OCI-LY7 (cell line): Measurements from ENCODE around the gene VSIR. TPM values are rescaled to one million over a fixed set of nuclear protein-coding genes. Genes with fewer than 3 reads are reported as not detected.

ENCODE experiments used
- BruUV-seq: library from RNA; stranded (reverse); fragments of 400-500 nt; replicated peaks from 2 replicates; lab custom pipeline; 2021; lab: Mats Ljungman, UMichigan
- CTCF ChIA-PET: fragments of 300-600 bp; sonication (Branson Sonifier 250); formaldehyde crosslinking; loops from one replicate; lab custom pipeline; 2022; ENCODE audit warnings: antibody characterized with exemption; ENCODE audit not compliant: unreplicated experiment; lab: Charles Lee
- POLR2A ChIA-PET: fragments of 300-600 bp; sonication (Branson Sonifier 250); formaldehyde crosslinking; loops from one replicate; lab custom pipeline; 2022; ENCODE audit warnings: antibody characterized with exemption; lab: Charles Lee
- DNase-seq: peaks from one replicate; pipeline ENCODE4 v3.0.0-alpha.2; 2015; ENCODE audit warnings: low spot score
- H2AFZ ChIP-seq: fragments of 200-600 bp; sonication (generic), shearing (Covaris generic); 2 replicates; pipeline ENCODE4 v1.6.1; 2014; ENCODE audit warnings: mild to moderate bottlenecking, antibody characterized with exemption, low read length, moderate library complexity
- H3K27ac ChIP-seq: fragments of 200-600 bp; sonication (generic); 2 replicates; pipeline ENCODE4 v1.5.1; 2014; ENCODE audit warnings: mixed run types, low read depth, mild to moderate bottlenecking, moderate library complexity, low read length, inconsistent platforms; ENCODE audit not compliant: poor library complexity, severe bottlenecking
- H3K36me3 ChIP-seq: fragments of 200-600 bp; sonication (generic); 2 replicates; pipeline ENCODE4 v1.6.1; 2014; ENCODE audit warnings: mild to moderate bottlenecking, antibody characterized with exemption, low read length, moderate library complexity, mixed read lengths; ENCODE audit not compliant: insufficient read depth
- H3K4me1 ChIP-seq: fragments of 200-600 bp; sonication (generic); 2 replicates; pipeline ENCODE4 v1.5.1; 2014; ENCODE audit warnings: mild to moderate bottlenecking, low read length; ENCODE audit not compliant: insufficient read depth, poor library complexity, severe bottlenecking
- H3K4me2 ChIP-seq: fragments of 200-600 bp; sonication (generic); 2 replicates; pipeline ENCODE4 v1.6.1; 2014; ENCODE audit warnings: mild to moderate bottlenecking, low read length
- H3K4me3 ChIP-seq: fragments of 200-600 bp; sonication (generic); 2 replicates; pipeline ENCODE4 v1.5.1; 2014; ENCODE audit warnings: mild to moderate bottlenecking, low read depth, low read length; ENCODE audit not compliant: poor library complexity, severe bottlenecking
- H3K79me2 ChIP-seq: fragments of 200-600 bp; sonication (generic); 2 replicates; pipeline ENCODE4 v1.6.1; 2016; ENCODE audit warnings: low read depth, mild to moderate bottlenecking, low read length, moderate library complexity, mixed read lengths; ENCODE audit not compliant: insufficient read depth
- H3K9me2 ChIP-seq: fragments of 200-600 bp; sonication (generic); 2 replicates; pipeline ENCODE4 v1.6.1; 2016; ENCODE audit warnings: mild to moderate bottlenecking, low read length, mixed read lengths; ENCODE audit not compliant: insufficient read depth
- H3K9me3 ChIP-seq: fragments of 200-600 bp; sonication (generic); 2 replicates; pipeline ENCODE4 v1.6.1; 2014; ENCODE audit warnings: mild to moderate bottlenecking, mixed run types, low read length, mixed read lengths
- H4K20me1 ChIP-seq: fragments of 200-600 bp; sonication (generic); 2 replicates; pipeline ENCODE4 v1.6.1; 2014; ENCODE audit warnings: mild to moderate bottlenecking, antibody characterized with exemption, low read length, moderate library complexity, mixed read lengths; ENCODE audit not compliant: insufficient read depth
- CTCF ChIP-seq: fragments of 200-600 bp; sonication (generic); conservative IDR thresholded peaks from 2 replicates; pipeline ENCODE4 v1.5.1; 2014; ENCODE audit warnings: mild to moderate bottlenecking, antibody characterized with exemption, low read length, moderate library complexity, mixed read lengths
- EZH2phosphoT487 ChIP-seq: fragments of 200-600 bp; sonication (generic); IDR thresholded peaks from 2 replicates; pipeline ENCODE4 v1.6.1; 2018; ENCODE audit warnings: low read depth, borderline replicate concordance, mild to moderate bottlenecking, mixed run types, antibody characterized with exemption, low read length, moderate library complexity, mixed read lengths
- intact Hi-C: fragments of 100-400 bp; cut with micrococcal nuclease; formaldehyde crosslinking; loops from one replicate; pipeline ENCODE4 v1.10.0; 2022; ENCODE audit not compliant: unreplicated experiment
- total RNA-seq, 2 experiments: library from RNA; depleted of rRNA in 1 of 2; stranded (reverse); fragments of >200 nt in 1 of 2; shearing (Covaris generic) in 1 of 2; gene quantifications; 2 replicates each; pipeline ENCODE4 v1.2.3, GENCODE V29; 2014 to 2022

Gene VSIR
- total RNA-seq, 2 experiments from 2014 or later: 2.2 to 9.0 TPM

DNA sequence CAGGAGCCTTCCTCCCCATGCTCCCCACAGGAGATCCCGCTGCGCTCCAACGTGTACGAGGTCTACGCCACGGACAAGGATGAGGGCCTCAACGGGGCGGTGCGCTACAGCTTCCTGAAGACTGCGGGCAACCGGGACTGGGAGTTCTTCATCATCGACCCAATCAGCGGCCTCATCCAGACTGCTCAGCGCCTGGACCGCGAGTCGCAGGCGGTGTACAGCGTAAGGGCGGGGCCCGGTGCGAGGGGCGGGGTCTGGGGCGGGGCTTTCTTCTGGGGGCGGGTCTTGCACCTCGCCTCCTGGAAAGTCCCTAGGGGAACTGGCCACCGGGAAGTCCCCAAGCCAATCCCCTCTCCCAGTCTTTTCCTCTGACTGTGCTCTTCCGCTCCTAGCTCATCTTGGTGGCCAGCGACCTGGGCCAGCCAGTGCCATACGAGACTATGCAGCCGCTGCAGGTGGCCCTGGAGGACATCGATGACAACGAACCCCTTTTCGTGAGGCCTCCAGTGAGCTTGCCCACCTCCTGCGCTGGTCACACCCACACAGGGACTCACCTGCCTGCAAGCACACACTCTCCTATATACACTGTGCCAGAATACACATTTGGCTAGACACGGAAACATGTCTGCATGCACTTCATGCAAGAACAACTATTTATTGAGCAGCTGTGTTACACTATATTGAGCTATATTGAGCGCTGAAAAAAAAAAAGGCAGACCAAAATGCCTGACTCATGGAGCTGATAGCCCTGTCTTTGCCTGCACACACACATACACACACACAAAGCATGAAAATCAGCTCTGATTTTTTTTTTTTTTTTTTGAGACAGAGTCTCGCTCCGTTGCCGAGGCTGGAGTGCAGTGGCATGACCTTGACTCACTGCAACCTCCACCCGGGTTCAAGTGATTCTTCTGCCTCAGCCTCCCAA lies 32.7 kb upstream of the VSIR start:
- BruUV-seq: no TSS peak
- no peak overlapping the region for H3K4me2 ChIP-seq

GRCh38 chr10:71804077-71804476 lies 30.8 kb upstream of the VSIR start:
- CTCF ChIA-PET: no interaction called here
- no peaks in the 10 kb centered on the region for H4K20me1 ChIP-seq
- DNase-seq: no peak
- H3K79me2 ChIP-seq: no peaks in the 10 kb centered on the region
- H3K4me1 ChIP-seq: peaks cover 22% of the 10 kb centered on the region
- BruUV-seq: no TSS peak
- H2AFZ ChIP-seq: no peak overlapping the region
- no peak overlapping the region for H3K4me3 ChIP-seq
- H3K4me2 ChIP-seq: no peak overlapping the region
- H3K9me3 ChIP-seq: no peaks in the 10 kb centered on the region
- no peak for TF ChIP-seq EZH2phosphoT487
- intact Hi-C loops: loop anchor here (10.0 kb wide), 1 partner anchor 419 kb away; no protein-coding TSS in a partner anchor
- no peak overlapping the region for H3K27ac ChIP-seq
- no peaks in the 10 kb centered on the region for H3K9me2 ChIP-seq
- no peaks in the 10 kb centered on the region for H3K36me3 ChIP-seq
- POLR2A ChIA-PET: interaction anchor here (0.6 kb wide), 1 partner anchor 50 kb away, joined by 3 read pairs; no protein-coding TSS in a partner anchor

More for the DNA sequence above, 32.7 kb upstream of the VSIR start:
- no peak for DNase-seq
- Histone ChIP-seq H3K9me2 (no peaks in the 10 kb centered on the region), H3K27ac (no peak overlapping the region), H3K4me1 (peaks cover 13% of the 10 kb centered on the region), H3K36me3 (no peaks in the 10 kb centered on the region), H3K79me2 (no peaks in the 10 kb centered on the region), H2AFZ (no peak overlapping the region), H4K20me1 (no peaks in the 10 kb centered on the region), H3K9me3 (no peaks in the 10 kb centered on the region), H3K4me3 (no peak overlapping the region)
- TF ChIP-seq CTCF (no peak), EZH2phosphoT487 (no peak)
- intact Hi-C loops: loop anchor here (10.0 kb wide), 1 partner anchor 421 kb away; no protein-coding TSS in a partner anchor
- ChIA-PET CTCF (interaction anchor here (0.6 kb wide), 1 partner anchor 51 kb away, joined by 3 read pairs; no protein-coding TSS in a partner anchor), POLR2A (interaction anchor here (0.9 kb wide), 1 partner anchor 45 kb away, joined by 3 read pairs; the partner anchor contains the start of gene PSAP)

DNA sequence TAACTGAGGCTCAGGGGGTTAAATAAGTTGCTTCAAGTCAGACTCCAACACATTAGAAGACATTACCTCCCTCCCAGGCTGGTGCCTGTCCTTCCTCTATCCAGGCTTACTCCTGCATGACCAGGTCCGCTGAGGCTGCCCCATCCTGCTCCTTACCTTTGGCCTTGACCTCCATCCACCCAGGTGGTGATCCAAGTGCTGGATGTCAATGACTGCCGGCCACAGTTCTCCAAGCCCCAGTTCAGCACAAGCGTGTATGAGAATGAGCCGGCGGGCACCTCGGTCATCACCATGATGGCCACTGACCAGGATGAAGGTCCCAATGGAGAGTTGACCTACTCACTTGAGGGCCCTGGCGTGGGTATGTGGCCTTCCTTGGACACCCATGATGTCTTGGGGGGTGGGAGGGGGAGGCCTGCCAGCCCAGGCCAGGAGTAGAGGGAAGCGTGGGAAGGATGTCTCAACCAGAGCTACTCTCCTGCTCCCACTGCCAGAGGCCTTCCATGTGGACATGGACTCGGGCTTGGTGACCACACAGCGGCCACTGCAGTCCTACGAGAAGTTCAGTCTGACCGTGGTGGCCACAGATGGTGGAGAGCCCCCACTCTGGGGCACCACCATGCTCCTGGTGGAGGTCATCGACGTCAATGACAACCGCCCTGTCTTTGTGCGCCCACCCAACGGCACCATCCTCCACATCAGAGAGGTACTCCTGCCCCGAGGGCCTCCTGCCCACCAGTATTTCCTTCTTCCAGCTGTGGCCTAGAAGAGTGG lies 29.6 kb upstream of the VSIR start:
- no peaks in the 10 kb centered on the region for H3K79me2 ChIP-seq
- H4K20me1 ChIP-seq: no peaks in the 10 kb centered on the region
- peaks cover 22% of the 10 kb centered on the region for H3K4me1 ChIP-seq
- no peak overlapping the region for H3K4me2 ChIP-seq
- no peak overlapping the region for H3K27ac ChIP-seq
- no peak overlapping the region for H2AFZ ChIP-seq
- POLR2A ChIA-PET: interaction anchor here (0.6 kb wide), 1 partner anchor 16 kb away, joined by 4 read pairs; no protein-coding TSS in a partner anchor
- H3K4me3 ChIP-seq: no peak overlapping the region
- no peaks in the 10 kb centered on the region for H3K36me3 ChIP-seq
- CTCF ChIA-PET: no interaction called here
- no TSS peak for BruUV-seq
- TF ChIP-seq CTCF (no peak), EZH2phosphoT487 (no peak)
- H3K9me3 ChIP-seq: no peaks in the 10 kb centered on the region
- intact Hi-C loops: loop anchor here (2.0 to 10.0 kb wide), 2 partner anchors 76 to 418 kb away; no protein-coding TSS in a partner anchor
- no peak for DNase-seq
- no peaks in the 10 kb centered on the region for H3K9me2 ChIP-seq
